IMR-90 (cell line): ENCODE results near the gene RPL36A. TPM values are rescaled to one million over a fixed set of nuclear protein-coding genes. Genes with fewer than 3 reads are reported as not detected.

Experiments used
- ATAC-seq: fragments of 200-7000 bp; cut with Tn5 transposase; 2 replicates; pipeline ENCODE4 v1.9.1; 2020; ENCODE audit warnings: low read depth, mild to moderate bottlenecking, moderate library complexity
- BruUV-seq: library from RNA; stranded (reverse); fragments of 400-500 nt; replicated peaks from 2 replicates; lab custom pipeline; 2021; lab: Mats Ljungman, UMichigan
- CTCF ChIA-PET: fragments of 300-600 bp; formaldehyde crosslinking; extraction: SDS; loops from one replicate; lab custom pipeline; 2021; ENCODE audit warnings: antibody characterized with exemption; lab: Yijun Ruan, JAX
- POLR2A ChIA-PET: fragments of 300-600 bp; sonication (Branson Sonifier 250); formaldehyde crosslinking; loops from one replicate; lab custom pipeline; 2022; ENCODE audit warnings: antibody characterized with exemption; ENCODE audit not compliant: unreplicated experiment; lab: Charles Lee
- DNase-seq: peaks from one replicate; pipeline ENCODE4 v3.0.0; 2013
- H2AFZ ChIP-seq: replicated peaks from 2 replicates; pipeline ENCODE3; 2013; ENCODE audit warnings: low read length, mild to moderate bottlenecking; ENCODE audit not compliant: poor library complexity
- H2AK5ac ChIP-seq: 2 replicates; pipeline ENCODE4 v1.6.1; 2013; ENCODE audit warnings: low read depth, low read length, inconsistent platforms
- H2AK9ac ChIP-seq: replicated peaks from 2 replicates; pipeline ENCODE3; 2013; ENCODE audit warnings: mild to moderate bottlenecking, low read depth, low read length, moderate library complexity; ENCODE audit not compliant: poor library complexity
- H2BK120ac ChIP-seq: 2 replicates; pipeline ENCODE4 v1.6.1; 2013; ENCODE audit warnings: low read depth, low read length, inconsistent platforms
- H2BK15ac ChIP-seq: 3 replicates; pipeline ENCODE4 v1.6.1; 2013; ENCODE audit warnings: low read depth, low read length, inconsistent platforms
- H2BK20ac ChIP-seq: 2 replicates; pipeline ENCODE4 v1.6.1; 2013; ENCODE audit warnings: low read depth, mild to moderate bottlenecking, inconsistent platforms, low read length, moderate library complexity
- H2BK5ac ChIP-seq: 2 replicates; pipeline ENCODE4 v1.6.1; 2013; ENCODE audit warnings: mild to moderate bottlenecking, low read depth, low read length, inconsistent platforms; ENCODE audit not compliant: poor library complexity, severe bottlenecking
- H3K14ac ChIP-seq: replicated peaks from 2 replicates; pipeline ENCODE4 v1.6.1; 2013; ENCODE audit warnings: low read depth, low read length, inconsistent platforms
- H3K18ac ChIP-seq: 2 replicates; pipeline ENCODE4 v1.6.1; 2013; ENCODE audit warnings: low read depth, low read length, control low read depth
- H3K23ac ChIP-seq: 2 replicates; pipeline ENCODE4 v1.6.1; 2013; ENCODE audit warnings: low read depth, low read length, inconsistent platforms
- H3K27ac ChIP-seq: 2 replicates; pipeline ENCODE4 v1.5.1; 2013; ENCODE audit warnings: mild to moderate bottlenecking, control low read depth, low read length; ENCODE audit not compliant: insufficient read depth
- H3K27me3 ChIP-seq: 2 replicates; pipeline ENCODE4 v1.6.1; 2013; ENCODE audit warnings: low read length; ENCODE audit not compliant: control insufficient read depth, insufficient read depth
- H3K36me3 ChIP-seq: 2 replicates; pipeline ENCODE4 v1.6.1; 2013; ENCODE audit warnings: low read length, mixed read lengths; ENCODE audit not compliant: control insufficient read depth, insufficient read depth
- H3K4ac ChIP-seq: 2 replicates; pipeline ENCODE4 v1.6.1; 2013; ENCODE audit warnings: low read depth, low read length, inconsistent platforms
- H3K4me1 ChIP-seq: 2 replicates; pipeline ENCODE4 v1.6.1; 2013; ENCODE audit warnings: low read length, mixed read lengths; ENCODE audit not compliant: control insufficient read depth, insufficient read depth
- H3K4me2 ChIP-seq: 2 replicates; pipeline ENCODE4 v1.6.1; 2013; ENCODE audit warnings: low read depth, mild to moderate bottlenecking, control low read depth, low read length, moderate library complexity
- H3K4me3 ChIP-seq: 2 replicates; pipeline ENCODE4 v1.5.1; 2013; ENCODE audit warnings: low read depth, mild to moderate bottlenecking, control low read depth, low read length, moderate library complexity; ENCODE audit not compliant: insufficient read depth
- H3K56ac ChIP-seq: 2 replicates; pipeline ENCODE4 v1.6.1; 2013; ENCODE audit warnings: low read length, inconsistent platforms; ENCODE audit not compliant: insufficient read depth; ENCODE audit errors: extremely low read depth
- H3K79me1 ChIP-seq, 2 experiments: 2 replicates each; pipeline ENCODE4 v1.6.1; 2013; ENCODE audit warnings: low read length in 2 of 2, inconsistent platforms in 1 of 2, low read depth in 1 of 2
- H3K9ac ChIP-seq: 2 replicates; pipeline ENCODE4 v1.6.1; 2013; ENCODE audit warnings: low read depth, low read length, control low read depth
- H3K9me1 ChIP-seq: 2 replicates; pipeline ENCODE4 v1.6.1; 2013; ENCODE audit warnings: low read length, inconsistent platforms; ENCODE audit not compliant: insufficient read depth
- H3K9me3 ChIP-seq: 2 replicates; pipeline ENCODE4 v1.6.1; 2013; ENCODE audit warnings: low read length; ENCODE audit not compliant: control insufficient read depth, insufficient read depth
- H4K20me1 ChIP-seq: 2 replicates; pipeline ENCODE4 v1.6.1; 2013; ENCODE audit warnings: low read length, inconsistent platforms; ENCODE audit not compliant: insufficient read depth
- H4K5ac ChIP-seq: 2 replicates; pipeline ENCODE4 v1.6.1; 2013; ENCODE audit warnings: mild to moderate bottlenecking, low read depth, low read length, control low read depth
- H4K8ac ChIP-seq, 2 experiments: 2 replicates each; pipeline ENCODE4 v1.6.1; 2013; ENCODE audit warnings: low read depth in 2 of 2, low read length in 2 of 2, control low read depth in 1 of 2, inconsistent platforms in 1 of 2
- H4K91ac ChIP-seq: 2 replicates; pipeline ENCODE4 v1.6.1; 2013; ENCODE audit warnings: low read depth, low read length, inconsistent platforms; ENCODE audit not compliant: insufficient read depth
- BHLHE40 ChIP-seq: fragments of 150-350 bp; IDR thresholded peaks from 2 replicates; pipeline ENCODE4 v1.6.1; 2016; ENCODE audit warnings: mild to moderate bottlenecking, low read depth, low read length
- CHD1 ChIP-seq: IDR thresholded peaks from 2 replicates; pipeline ENCODE4 v1.6.1; 2012; ENCODE audit warnings: low read depth, low read length, improper control_type of control experiment
- FOS ChIP-seq: fragments of 150-350 bp; IDR thresholded peaks from 2 replicates; pipeline ENCODE4 v1.6.1; 2016; ENCODE audit warnings: low read depth, low read length
- MAFK ChIP-seq: IDR thresholded peaks from 2 replicates; pipeline ENCODE4 v1.6.1; 2012; ENCODE audit warnings: low read depth, low read length, improper control_type of control experiment
- MXI1 ChIP-seq: IDR thresholded peaks from 2 replicates; pipeline ENCODE4 v1.6.1; 2012; ENCODE audit warnings: low read depth, mild to moderate bottlenecking, low read length, moderate library complexity, borderline replicate concordance
- NFE2L2 ChIP-seq: fragments of 150-350 bp; IDR thresholded peaks from 2 replicates; pipeline ENCODE4 v1.6.1; 2016; ENCODE audit warnings: low read depth, mild to moderate bottlenecking, low read length
- POLR2A ChIP-seq: IDR thresholded peaks from 2 replicates; pipeline ENCODE4 v1.6.1; 2012; ENCODE audit warnings: mild to moderate bottlenecking, low read depth, low read length
- RAD21 ChIP-seq: IDR thresholded peaks from 2 replicates; pipeline ENCODE4 v1.6.1; 2012; ENCODE audit warnings: low read length, improper control_type of control experiment
- RCOR1 ChIP-seq: IDR thresholded peaks from 2 replicates; pipeline ENCODE4 v1.6.1; 2012; ENCODE audit warnings: mild to moderate bottlenecking, low read length, improper control_type of control experiment; ENCODE audit not compliant: insufficient replicate concordance
- RFX5 ChIP-seq: IDR thresholded peaks from 2 replicates; pipeline ENCODE4 v1.8.0; 2012; ENCODE audit warnings: low read depth, mild to moderate bottlenecking, low read length, moderate library complexity
- USF2 ChIP-seq: fragments of 150-350 bp; IDR thresholded peaks from 2 replicates; pipeline ENCODE4 v1.6.1; 2017; ENCODE audit warnings: mild to moderate bottlenecking, antibody characterized with exemption, low read length, low read depth
- WGBS, 2 experiments: methylation state at CpG; one replicate each; pipeline versions ENCODE4 v1.1.5 to v1.1.7; 2013; ENCODE audit warnings: missing lambda C conversion rate in 2 of 2; ENCODE audit not compliant: insufficient read length in 1 of 2; ENCODE audit errors: extremely low coverage in 2 of 2; 5-methylcytosine and 5-hydroxymethylcytosine counted together
- dilution Hi-C: fragments of 300-500 bp; cut with HindIII; formaldehyde crosslinking; loops from one replicate; pipeline ENCODE4 v1.14.3; 2018; ENCODE audit warnings: low sequenced_read_pairs; ENCODE audit not compliant: unreplicated experiment
- in situ Hi-C: fragments of 300-500 bp; cut with MboI; formaldehyde crosslinking; loops from 3 replicates; pipeline ENCODE4 v1.14.3; 2019; ENCODE audit warnings: low sequenced_read_pairs, inconsistent platforms, mixed read lengths
- intact Hi-C: fragments of 100-400 bp; cut with micrococcal nuclease; formaldehyde crosslinking; loops from 2 replicates; pipeline ENCODE4 v1.10.0; 2022
- polyA plus RNA-seq, 3 experiments: library from polyadenylated mRNA; depleted of rRNA; stranded (reverse); fragments of >200 nt; gene quantifications; 2 replicates each; pipeline ENCODE4 v1.2.3, GENCODE V29; 2012; ENCODE audit warnings: low replicate concordance in 1 of 3
- total RNA-seq: library from RNA; depleted of rRNA; stranded (reverse); fragments of >200 nt; gene quantifications from 2 replicates; pipeline ENCODE4 v1.2.3, GENCODE V29; 2012
- TF ChIP-seq, protein P1 (sequence below): conservative IDR thresholded peaks from 2 replicates; pipeline ENCODE4 v1.5.1; 2012; ENCODE audit warnings: mild to moderate bottlenecking, low read depth, low read length, improper control_type of control experiment
- TF ChIP-seq, protein P2 (sequence below): fragments of 150-350 bp; IDR thresholded peaks from 2 replicates; pipeline ENCODE4 v1.6.1; 2016; ENCODE audit warnings: low read depth, mild to moderate bottlenecking, low read length, moderate library complexity, borderline replicate concordance

RPL36A gene
- total and polyA plus RNA-seq, 2 of the 4 experiments (the other 2 are of a cell fraction), result 677 to 2,412 TPM

DNA sequence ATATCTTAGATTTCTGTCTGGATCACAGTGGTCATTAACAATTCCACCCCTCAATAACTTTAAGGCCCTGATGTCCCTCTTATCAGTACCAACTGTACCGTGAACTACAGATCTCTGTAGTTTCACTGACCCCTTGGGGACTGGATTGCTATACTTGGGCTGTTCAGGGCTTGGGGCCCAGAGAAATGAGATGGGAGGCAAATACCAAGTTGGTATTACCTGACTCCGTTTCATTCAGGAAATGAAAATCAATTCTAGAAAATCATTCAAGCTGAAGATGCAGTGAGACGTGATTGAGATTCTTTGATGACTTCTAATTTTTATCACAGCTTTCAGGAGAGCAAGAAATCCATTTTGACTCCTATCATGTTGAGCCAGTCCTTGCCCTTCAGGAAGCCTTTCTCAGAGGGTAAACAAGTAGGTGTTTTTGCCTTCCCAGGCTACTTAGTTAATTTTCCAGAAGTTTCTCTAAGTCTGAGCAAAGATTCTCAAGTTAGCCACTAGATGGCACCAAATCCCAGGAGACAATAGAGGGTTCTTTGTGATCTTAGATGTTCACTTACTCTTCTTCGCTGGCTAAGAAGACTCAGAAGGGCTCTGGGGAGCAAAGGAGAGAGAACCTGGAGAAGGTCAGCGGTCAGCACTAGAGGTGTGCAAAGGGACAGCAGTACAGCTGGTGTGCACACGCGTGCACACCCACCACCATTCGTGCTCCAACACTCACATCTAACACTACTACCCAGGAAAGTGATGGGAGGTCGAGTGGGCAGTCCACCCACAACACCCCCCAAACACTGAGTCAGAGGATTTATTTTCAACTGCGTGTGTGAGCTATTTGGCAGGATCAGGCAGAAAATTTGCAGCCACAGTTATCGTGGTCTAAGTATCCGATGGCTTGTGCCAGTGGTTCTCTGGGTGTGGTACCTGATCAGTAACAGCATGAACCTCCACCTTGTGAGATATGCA is 24.7 kb downstream of the RPL36A start:
- intact Hi-C loops (loop anchor here (1.0 to 5.0 kb wide), 4 partner anchors 67 to 384 kb away; partner anchors contain the start of gene ARMCX1), in situ Hi-C loops (loop anchor here (5.0 kb wide), 1 partner anchor 382 kb away; no protein-coding TSS in a partner anchor), dilution Hi-C loops (no loop called here)
- Histone ChIP-seq H2BK20ac (no peak overlapping the region), H3K4me3 (no peak overlapping the region), H4K91ac (no peak overlapping the region), H3K27ac (no peak overlapping the region), H2AFZ (peak overlapping the region; percentile 71), H3K4me1 (peaks cover 4% of the 10 kb centered on the region; the same call in 1 of the 2 replicates), H3K27me3 (peaks cover 2% of the 10 kb centered on the region; the same call in 1 of the 2 replicates), H4K8ac (peak overlapping the region in 1 of 2 experiments; percentile 6; a peak in 1 of 4 replicates), H4K5ac (no peak overlapping the region), H3K56ac (no peak overlapping the region), H2BK120ac (no peak overlapping the region), H3K79me1 (peaks cover 0 to 6% of the 10 kb centered on the region in 2 experiments; a peak in 1 of 4 replicates), H2AK5ac (no peak overlapping the region), H3K14ac (no peak overlapping the region), H3K9me1 (no peaks in the 10 kb centered on the region), H2BK15ac (no peak overlapping the region), H3K4me2 (peak overlapping the region; percentile 21; the same call in 1 of the 2 replicates), H3K36me3 (peaks cover 11% of the 10 kb centered on the region), H2AK9ac (peak overlapping the region; percentile 38), H3K9me3 (no peaks in the 10 kb centered on the region), H3K9ac (no peak overlapping the region), H3K23ac (no peak overlapping the region), H4K20me1 (peaks cover 9% of the 10 kb centered on the region), H3K18ac (no peak overlapping the region), H3K4ac (0 out of 2 replicates have a peak overlapping the region, but pooled peaks have one; percentile 3), H2BK5ac (no peak overlapping the region)
- CTCF ChIA-PET, result interaction anchor here (0.6 to 1.0 kb wide), 3 partner anchors 16 to 370 kb away, joined by 3 read pairs; no protein-coding TSS in a partner anchor
- POLR2A ChIA-PET, result no interaction called here
- DNase-seq (peak; percentile 84), ATAC-seq (peak; percentile 73)
- WGBS, 2 experiments, result no CpG with 5 or more reads among the region's 12 CpGs
- no TSS peak for BruUV-seq
- TF ChIP-seq CHD1, result no peak
- no peak for TF ChIP-seq NFE2L2
- TF ChIP-seq, protein P1, sequence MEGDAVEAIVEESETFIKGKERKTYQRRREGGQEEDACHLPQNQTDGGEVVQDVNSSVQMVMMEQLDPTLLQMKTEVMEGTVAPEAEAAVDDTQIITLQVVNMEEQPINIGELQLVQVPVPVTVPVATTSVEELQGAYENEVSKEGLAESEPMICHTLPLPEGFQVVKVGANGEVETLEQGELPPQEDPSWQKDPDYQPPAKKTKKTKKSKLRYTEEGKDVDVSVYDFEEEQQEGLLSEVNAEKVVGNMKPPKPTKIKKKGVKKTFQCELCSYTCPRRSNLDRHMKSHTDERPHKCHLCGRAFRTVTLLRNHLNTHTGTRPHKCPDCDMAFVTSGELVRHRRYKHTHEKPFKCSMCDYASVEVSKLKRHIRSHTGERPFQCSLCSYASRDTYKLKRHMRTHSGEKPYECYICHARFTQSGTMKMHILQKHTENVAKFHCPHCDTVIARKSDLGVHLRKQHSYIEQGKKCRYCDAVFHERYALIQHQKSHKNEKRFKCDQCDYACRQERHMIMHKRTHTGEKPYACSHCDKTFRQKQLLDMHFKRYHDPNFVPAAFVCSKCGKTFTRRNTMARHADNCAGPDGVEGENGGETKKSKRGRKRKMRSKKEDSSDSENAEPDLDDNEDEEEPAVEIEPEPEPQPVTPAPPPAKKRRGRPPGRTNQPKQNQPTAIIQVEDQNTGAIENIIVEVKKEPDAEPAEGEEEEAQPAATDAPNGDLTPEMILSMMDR, result peak; percentile 77
- TF ChIP-seq MXI1, result no peak
- no peak for TF ChIP-seq RCOR1
- no peak for TF ChIP-seq POLR2A
- TF ChIP-seq USF2, result no peak
- TF ChIP-seq, protein P2, sequence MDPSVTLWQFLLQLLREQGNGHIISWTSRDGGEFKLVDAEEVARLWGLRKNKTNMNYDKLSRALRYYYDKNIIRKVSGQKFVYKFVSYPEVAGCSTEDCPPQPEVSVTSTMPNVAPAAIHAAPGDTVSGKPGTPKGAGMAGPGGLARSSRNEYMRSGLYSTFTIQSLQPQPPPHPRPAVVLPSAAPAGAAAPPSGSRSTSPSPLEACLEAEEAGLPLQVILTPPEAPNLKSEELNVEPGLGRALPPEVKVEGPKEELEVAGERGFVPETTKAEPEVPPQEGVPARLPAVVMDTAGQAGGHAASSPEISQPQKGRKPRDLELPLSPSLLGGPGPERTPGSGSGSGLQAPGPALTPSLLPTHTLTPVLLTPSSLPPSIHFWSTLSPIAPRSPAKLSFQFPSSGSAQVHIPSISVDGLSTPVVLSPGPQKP, result no peak
- TF ChIP-seq BHLHE40, result no peak
- TF ChIP-seq MAFK, result no peak
- TF ChIP-seq FOS, result no peak
- TF ChIP-seq RAD21, result peak; percentile 77
- TF ChIP-seq RFX5, result no peak
